HG03060 (cell line): ENCODE results near the gene MATN1.

Source experiments
- ATAC-seq: cut with Tn5 transposase; IDR thresholded peaks from one replicate; pipeline ENCODE4 v1.9.1; 2021; ENCODE audit warnings: low read depth, moderate number of reproducible peaks; ENCODE audit not compliant: unreplicated experiment

Gene MATN1

GRCh38 chr1:30720271-30721223 lies 2.8 kb downstream of the MATN1 start:
- ATAC-seq: no peak

GRCh38 chr1:30719406-30720270 lies 3.7 kb downstream of the MATN1 start:
- no peak for ATAC-seq

DNA sequence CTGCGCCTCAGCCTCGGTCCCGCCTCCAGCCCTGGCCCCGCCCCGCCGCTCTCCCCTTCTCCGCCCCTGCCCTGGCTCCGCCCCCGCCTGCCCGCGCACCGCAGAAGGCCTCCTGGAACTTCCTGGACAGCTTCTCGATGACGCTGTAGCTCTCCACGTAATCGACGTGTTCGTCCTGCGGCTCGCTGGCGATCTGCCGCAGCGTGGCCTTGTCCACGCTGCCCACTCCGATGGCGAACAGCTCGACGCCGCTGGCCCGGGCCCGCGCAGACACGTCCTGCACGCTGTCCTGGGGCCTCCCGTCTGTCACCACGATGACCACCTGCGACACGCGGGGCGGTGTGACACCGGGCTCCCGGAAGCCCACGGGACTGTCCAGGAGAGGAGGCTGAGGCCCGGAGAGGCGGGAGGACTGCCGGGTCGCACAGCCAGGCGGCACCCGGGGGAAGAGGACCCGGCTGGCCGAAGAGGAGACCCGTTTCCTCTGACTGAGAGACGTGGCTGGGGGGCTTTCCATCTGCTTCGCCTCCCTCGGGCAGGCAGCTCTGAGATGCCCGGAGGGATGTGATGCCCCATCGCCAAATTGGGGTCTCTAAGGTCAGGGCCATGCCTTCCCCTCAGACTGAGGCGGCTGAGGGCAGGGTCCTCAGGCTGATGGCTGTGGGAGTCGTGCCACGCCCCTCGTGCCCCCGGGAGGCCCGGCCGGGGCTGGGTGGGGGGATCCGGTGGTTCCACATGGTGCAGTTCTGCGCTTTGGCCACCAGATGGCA lies 4.6 kb downstream of the MATN1 start:
- ATAC-seq: peak; percentile 38

- peak; percentile 46 for ATAC-seq
Observed at GRCh38 chr1:30718091-30718635, 5.2 kb downstream of the MATN1 start.

- no peak for ATAC-seq
Observed at GRCh38 chr1:30716646-30717045, 6.7 kb downstream of the MATN1 start.

- no peak for ATAC-seq
Observed at GRCh38 chr1:30715886-30716285, 7.5 kb downstream of the MATN1 start.

DNA sequence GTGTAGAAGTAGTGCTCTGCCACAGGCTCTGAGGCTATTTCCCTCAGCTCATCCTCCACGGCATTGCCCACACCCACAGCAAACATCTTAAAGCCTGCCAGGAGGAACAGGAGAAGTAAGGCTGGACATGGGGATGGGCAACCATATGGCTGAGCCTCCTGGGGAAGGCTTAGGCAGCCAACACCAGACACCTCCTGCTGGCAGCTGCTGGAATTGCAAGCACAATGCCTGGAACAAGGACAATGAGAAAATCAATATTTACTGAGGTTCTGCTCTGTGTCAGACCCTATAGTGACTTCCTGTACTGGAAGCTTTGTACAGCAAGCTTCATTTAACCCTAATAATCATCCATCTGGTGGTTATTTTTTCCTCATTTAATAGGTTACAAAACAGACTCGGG lies 8.2 kb downstream of the MATN1 start:
- ATAC-seq: no peak

DNA sequence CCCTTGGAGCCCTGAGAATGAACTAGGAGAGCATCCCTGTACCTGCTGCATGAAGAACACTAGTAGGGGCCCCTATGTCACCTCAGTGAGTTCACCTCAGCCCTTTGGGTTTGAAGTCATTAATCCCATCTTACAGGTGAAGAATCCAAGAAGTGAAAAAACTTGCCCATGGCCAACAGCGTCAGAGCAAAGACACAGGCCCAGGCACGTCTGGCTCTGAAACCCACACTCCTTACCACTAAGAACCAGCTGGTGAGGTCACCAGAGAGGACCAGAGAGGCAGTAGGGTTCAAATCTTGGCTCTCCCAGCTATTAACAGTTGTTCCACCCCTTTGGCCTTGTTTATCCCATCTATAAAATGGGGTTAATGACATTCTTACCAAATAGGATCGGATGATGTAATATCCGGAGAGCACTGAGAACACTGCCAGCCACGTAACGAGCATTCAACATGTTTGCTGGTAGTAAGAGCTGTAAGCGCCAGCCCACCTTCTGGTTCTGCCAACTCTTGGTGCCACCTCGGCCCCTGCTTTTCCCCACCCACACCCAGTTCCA lies 8.8 kb downstream of the MATN1 start:
- ATAC-seq: no peak

GRCh38 chr1:30714025-30714424 lies 9.4 kb downstream of the MATN1 start:
- ATAC-seq: no peak

DNA sequence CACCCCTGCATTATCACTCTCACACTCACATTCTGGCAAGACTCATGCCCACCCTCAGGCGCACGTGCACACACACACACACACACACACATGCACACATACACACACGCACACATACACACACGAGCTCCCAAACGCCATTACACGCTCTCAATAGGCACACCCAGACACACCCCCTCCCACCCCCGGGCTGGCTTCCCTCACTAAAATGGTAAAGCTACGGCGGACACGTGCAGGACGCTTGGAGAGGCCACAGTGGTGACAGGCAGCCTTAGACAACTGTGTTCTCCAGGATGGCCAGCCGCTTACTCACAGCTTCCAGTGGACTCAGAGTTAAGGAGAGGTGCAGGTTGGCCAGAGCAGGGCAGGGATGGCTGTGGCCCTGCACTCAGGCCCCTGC lies 10.1 kb downstream of the MATN1 start:
- ATAC-seq: no peak

- ATAC-seq: no peak
Observed at GRCh38 chr1:30712583-30712982, 10.8 kb downstream of the MATN1 start.

GRCh38 chr1:30710407-30710806 lies 13.0 kb downstream of the MATN1 start:
- no peak for ATAC-seq

- no peak for ATAC-seq
Observed at GRCh38 chr1:30708361-30708728, 15.0 kb downstream of the MATN1 start.

GRCh38 chr1:30707412-30708360 lies 15.7 kb downstream of the MATN1 start:
- ATAC-seq: no peak

- ATAC-seq: no peak
Observed at GRCh38 chr1:30706528-30706927, 16.9 kb downstream of the MATN1 start.

DNA sequence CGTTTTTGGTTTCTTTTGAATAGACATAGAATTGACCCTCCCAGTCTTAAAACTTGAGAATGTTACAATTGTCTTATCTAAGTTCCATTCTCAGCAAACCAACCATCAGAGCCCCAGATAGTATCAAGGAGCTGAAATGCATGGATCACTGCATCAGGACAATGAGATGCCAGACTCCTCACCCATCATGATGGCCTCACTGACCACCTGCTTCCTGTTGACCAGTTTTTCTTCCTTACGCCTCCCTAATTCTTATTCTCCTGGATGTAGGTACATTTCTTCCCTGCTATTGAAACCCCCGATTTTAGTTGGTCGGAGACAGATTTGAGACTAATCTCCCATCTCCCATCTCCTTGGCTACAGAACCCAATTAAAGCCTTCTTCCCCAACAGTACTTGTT lies 17.7 kb downstream of the MATN1 start:
- ATAC-seq: no peak

DNA sequence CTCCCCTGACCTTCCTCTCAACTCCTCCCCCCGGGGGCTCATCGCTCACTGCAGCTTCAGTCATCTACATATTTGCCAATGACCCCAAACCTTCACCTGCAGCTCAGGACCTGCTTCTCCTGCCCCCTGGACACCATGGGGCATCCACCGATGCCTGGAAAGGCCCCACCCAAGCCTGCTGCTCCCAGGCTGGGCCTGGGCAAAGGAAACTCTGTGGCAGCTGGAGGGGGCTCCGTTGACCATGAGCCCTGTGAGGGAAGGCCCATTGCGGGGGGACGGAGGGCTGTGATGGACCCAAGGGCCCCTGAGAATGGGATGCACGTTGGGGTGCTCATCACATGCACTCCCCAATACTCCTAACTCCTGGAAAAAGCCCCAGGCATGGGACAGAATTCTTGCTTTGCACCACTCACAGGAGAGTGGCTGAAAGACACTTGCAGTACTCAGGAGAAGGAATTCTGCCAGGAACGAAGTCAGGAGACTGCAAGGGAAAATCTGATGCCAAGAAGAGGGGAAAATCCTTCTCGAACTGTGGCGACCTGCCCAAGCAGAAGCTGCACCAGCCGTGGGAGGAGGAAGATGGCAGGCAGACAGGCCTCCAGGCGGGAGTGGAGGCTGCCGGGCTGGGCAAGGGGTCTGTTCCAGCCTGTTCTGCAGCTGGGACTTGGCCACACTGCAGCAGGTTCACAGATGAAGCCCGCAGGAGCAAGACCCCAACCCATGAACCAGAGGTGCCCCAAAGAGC lies 18.4 kb downstream of the MATN1 start:
- ATAC-seq: no peak

DNA sequence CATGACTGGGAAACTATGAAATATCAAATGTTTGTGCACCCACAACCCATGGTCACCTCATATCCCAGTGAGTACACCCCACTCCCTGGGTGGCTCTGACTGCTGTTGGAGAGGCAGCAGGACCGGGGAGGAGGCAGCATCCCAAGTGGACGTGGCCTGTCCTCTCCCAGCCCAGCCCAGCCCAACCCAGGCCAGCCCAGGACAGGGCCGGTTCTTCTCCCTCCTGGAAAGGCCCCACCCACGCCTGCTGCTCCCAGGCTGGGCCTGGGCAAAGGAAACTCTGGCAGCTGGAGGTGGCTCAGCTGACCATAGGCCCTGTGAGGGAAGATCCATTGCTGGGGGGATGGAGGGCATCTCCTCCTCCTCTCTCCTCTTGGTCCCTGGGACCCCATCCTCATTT lies 19.1 kb downstream of the MATN1 start:
- no peak for ATAC-seq
